NB4 (cell line): Measurements from ENCODE around the gene CFAP299.

ENCODE experiments used
- CTCF ChIP-seq: IDR thresholded peaks from one replicate; pipeline ENCODE4 v1.5.1; 2012; ENCODE audit warnings: low read depth, low read length
- MAX ChIP-seq: IDR thresholded peaks from 2 replicates; pipeline ENCODE4 v1.6.1; 2011; ENCODE audit warnings: low read depth, low read length

- TF ChIP-seq CTCF: no peak
- TF ChIP-seq MAX: no peak
Measured at GRCh38 chr4:80787306-80787705, 451.8 kb downstream of the CFAP299 start.
